Choroid plexus epithelial cell (primary cell): ENCODE results near the gene CHCHD6.

ENCODE experiments used
- DNase-seq: peaks from one replicate; pipeline ENCODE4 v3.0.0-alpha.2; 2010; ENCODE audit warnings: low read depth
- H3K4me3 ChIP-seq: 2 replicates; pipeline ENCODE4 v1.5.1; 2011; ENCODE audit warnings: low read depth, mild to moderate bottlenecking, control low read depth, low read length, moderate library complexity
- CTCF ChIP-seq: conservative IDR thresholded peaks from 2 replicates; pipeline ENCODE4 v1.5.1; 2011; ENCODE audit warnings: low read depth, mild to moderate bottlenecking, control low read depth, inconsistent platforms, low read length, moderate library complexity

CHCHD6 gene

GRCh38 chr3:126951561-126951960 is 247.5 kb downstream of the CHCHD6 start:
- no peak for DNase-seq
- TF ChIP-seq CTCF = no peak
- H3K4me3 ChIP-seq = no peak overlapping the region

GRCh38 chr3:126952261-126952982 is 248.4 kb downstream of the CHCHD6 start:
- TF ChIP-seq CTCF = no peak
- DNase-seq = no peak
- no peak overlapping the region for H3K4me3 ChIP-seq

GRCh38 chr3:126952983-126953660 is 249.1 kb downstream of the CHCHD6 start:
- no peak for DNase-seq
- no peak for TF ChIP-seq CTCF
- H3K4me3 ChIP-seq = no peak overlapping the region

GRCh38 chr3:126954141-126954842 is 250.3 kb downstream of the CHCHD6 start:
- DNase-seq = no peak
- H3K4me3 ChIP-seq = no peak overlapping the region
- no peak for TF ChIP-seq CTCF

GRCh38 chr3:126955004-126955790 is 251.2 kb downstream of the CHCHD6 start:
- DNase-seq = no peak
- H3K4me3 ChIP-seq = no peak overlapping the region
- no peak for TF ChIP-seq CTCF

GRCh38 chr3:126956361-126956760 is 252.3 kb downstream of the CHCHD6 start:
- TF ChIP-seq CTCF = no peak
- no peak for DNase-seq

More at GRCh38 chr3:126956361-126956760, 252.3 kb downstream of the CHCHD6 start:
- H3K4me3 ChIP-seq = no peak overlapping the region
